H9 (cell line): ENCODE measurements around the gene PUDP. TPM values are rescaled to one million over a fixed set of nuclear protein-coding genes. Genes with fewer than 3 reads are reported as not detected.
"Not testable (repeated sequence)": the region's sequence is repeated elsewhere in the genome, so short reads cannot be mapped to it uniquely, and the experiment has no call there.

Experiments used
- DNase-seq: peaks from one replicate; pipeline ENCODE4 v3.0.0-alpha.2; 2017
- H2AFZ ChIP-seq: one replicate; pipeline ENCODE4 v1.6.1; 2013; ENCODE audit warnings: mild to moderate bottlenecking, low read length, control low read depth, moderate library complexity
- H2AK5ac ChIP-seq: 2 replicates; pipeline ENCODE4 v1.6.1; 2013; ENCODE audit warnings: low read length, control low read depth, mixed read lengths; ENCODE audit not compliant: insufficient read length
- H2BK120ac ChIP-seq: one replicate; pipeline ENCODE4 v1.6.1; 2013; ENCODE audit warnings: low read depth, mild to moderate bottlenecking, low read length, control low read depth, inconsistent platforms; ENCODE audit not compliant: poor library complexity, severe bottlenecking
- H2BK12ac ChIP-seq: 2 replicates; pipeline ENCODE4 v1.6.1; 2013; ENCODE audit warnings: low read length, control low read depth, mixed read lengths, low read depth; ENCODE audit not compliant: insufficient read length
- H2BK15ac ChIP-seq: 2 replicates; pipeline ENCODE4 v1.6.1; 2013; ENCODE audit warnings: low read depth, low read length, control low read depth
- H2BK20ac ChIP-seq: one replicate; pipeline ENCODE4 v1.6.1; 2013; ENCODE audit warnings: low read depth, mild to moderate bottlenecking, low read length, control low read depth, inconsistent platforms; ENCODE audit not compliant: poor library complexity, severe bottlenecking
- H2BK5ac ChIP-seq: 2 replicates; pipeline ENCODE4 v1.6.1; 2013; ENCODE audit warnings: low read length, control low read depth, mixed read lengths; ENCODE audit not compliant: insufficient read length
- H3K14ac ChIP-seq: 2 replicates; pipeline ENCODE4 v1.6.1; 2013; ENCODE audit warnings: low read length, control low read depth; ENCODE audit not compliant: insufficient read depth
- H3K18ac ChIP-seq: 2 replicates; pipeline ENCODE4 v1.6.1; 2013; ENCODE audit warnings: low read depth, mild to moderate bottlenecking, mixed read lengths, low read length, control low read depth; ENCODE audit not compliant: insufficient read length
- H3K23ac ChIP-seq: 2 replicates; pipeline ENCODE4 v1.6.1; 2013; ENCODE audit warnings: low read length, control low read depth, mixed read lengths, low read depth; ENCODE audit not compliant: insufficient read length
- H3K23me2 ChIP-seq: 2 replicates; pipeline ENCODE4 v1.6.1; 2013; ENCODE audit warnings: low read depth, mild to moderate bottlenecking, mixed read lengths, low read length, control low read depth; ENCODE audit not compliant: insufficient read length, poor library complexity, severe bottlenecking
- H3K27ac ChIP-seq: 2 replicates; pipeline ENCODE4 v1.5.1; 2013; ENCODE audit warnings: low read length, control low read depth, mixed read lengths, low read depth; ENCODE audit not compliant: insufficient read length
- H3K27me3 ChIP-seq: 2 replicates; pipeline ENCODE4 v1.6.1; 2013; ENCODE audit warnings: low read length, control low read depth, inconsistent platforms; ENCODE audit not compliant: insufficient read depth
- H3K4ac ChIP-seq: 2 replicates; pipeline ENCODE4 v1.6.1; 2013; ENCODE audit warnings: low read depth, mild to moderate bottlenecking, control low read depth, inconsistent platforms, low read length, moderate library complexity
- H3K4me1 ChIP-seq: 2 replicates; pipeline ENCODE4 v1.6.1; 2013; ENCODE audit warnings: low read length, control low read depth, inconsistent platforms; ENCODE audit not compliant: insufficient read depth
- H3K4me2 ChIP-seq: 2 replicates; pipeline ENCODE4 v1.6.1; 2013; ENCODE audit warnings: low read length, control low read depth, mixed read lengths; ENCODE audit not compliant: insufficient read length, insufficient read depth
- H3K56ac ChIP-seq: 2 replicates; pipeline ENCODE4 v1.6.1; 2013; ENCODE audit warnings: low read depth, mild to moderate bottlenecking, mixed read lengths, low read length, control low read depth; ENCODE audit not compliant: insufficient read length
- H3K79me1 ChIP-seq: 2 replicates; pipeline ENCODE4 v1.6.1; 2013; ENCODE audit warnings: low read depth, mild to moderate bottlenecking, moderate library complexity, low read length, control low read depth, inconsistent platforms; ENCODE audit not compliant: insufficient read depth, poor library complexity, severe bottlenecking
- H3K79me2 ChIP-seq: 2 replicates; pipeline ENCODE4 v1.6.1; 2013; ENCODE audit warnings: low read length, control low read depth, inconsistent platforms; ENCODE audit not compliant: insufficient read depth
- H3K9ac ChIP-seq: 2 replicates; pipeline ENCODE4 v1.6.1; 2013; ENCODE audit warnings: low read length, control low read depth, mixed read lengths; ENCODE audit not compliant: insufficient read length; ENCODE audit errors: extremely low read depth
- H3K9me3 ChIP-seq: one replicate; pipeline ENCODE4 v1.6.1; 2013; ENCODE audit warnings: low read depth, low read length, inconsistent platforms; ENCODE audit not compliant: control insufficient read depth
- H3T11ph ChIP-seq: one replicate; pipeline ENCODE4 v1.6.1; 2013; ENCODE audit warnings: mild to moderate bottlenecking, low read length, control low read depth, inconsistent platforms
- H4K20me1 ChIP-seq: one replicate; pipeline ENCODE4 v1.6.1; 2013; ENCODE audit not compliant: control insufficient read depth, insufficient read length, insufficient read depth
- H4K5ac ChIP-seq: 2 replicates; pipeline ENCODE4 v1.6.1; 2013; ENCODE audit warnings: low read depth, mild to moderate bottlenecking, mixed read lengths, low read length, control low read depth; ENCODE audit not compliant: insufficient read length
- H4K8ac ChIP-seq: replicated peaks from 2 replicates; pipeline ENCODE4 v1.6.1; 2013; ENCODE audit warnings: low read length, control low read depth, mixed read lengths, low read depth; ENCODE audit not compliant: insufficient read length
- H4K91ac ChIP-seq: 2 replicates; pipeline ENCODE4 v1.6.1; 2013; ENCODE audit warnings: low read depth, mild to moderate bottlenecking, moderate library complexity, mixed read lengths, low read length, control low read depth; ENCODE audit not compliant: insufficient read length
- H3K27ac Mint-ChIP-seq, 3 experiments: 2 replicates in 2 of 3; 3 replicates in 1 of 3; pipeline ENCODE4 v1.8.0; 2020 to 2021; ENCODE audit warnings: mixed read lengths in 3 of 3, mild to moderate bottlenecking in 1 of 3, moderate library complexity in 1 of 3
- H3K27me3 Mint-ChIP-seq: 2 replicates; pipeline ENCODE4 v1.8.0; 2021; ENCODE audit warnings: low read depth, mild to moderate bottlenecking, moderate library complexity, mixed read lengths
- H3K36me3 Mint-ChIP-seq, 3 experiments: 2 replicates in 2 of 3; 3 replicates in 1 of 3; pipeline ENCODE4 v1.8.0; 2020 to 2021; ENCODE audit warnings: low read depth in 3 of 3, mixed read lengths in 3 of 3; ENCODE audit not compliant: insufficient read depth in 1 of 3
- H3K4me1 Mint-ChIP-seq, 2 experiments: 2 replicates each; pipeline ENCODE4 v1.8.0; 2020; ENCODE audit warnings: mixed read lengths in 2 of 2
- H3K4me3 Mint-ChIP-seq, 2 experiments: 2 replicates in 1 of 2; 3 replicates in 1 of 2; pipeline ENCODE4 v1.8.0; 2020 to 2021; ENCODE audit warnings: mild to moderate bottlenecking in 2 of 2, mixed read lengths in 2 of 2, moderate library complexity in 1 of 2
- H3K9me3 Mint-ChIP-seq, 2 experiments: 2 replicates in 1 of 2; 3 replicates in 1 of 2; pipeline ENCODE4 v1.8.0; 2020; ENCODE audit warnings: mild to moderate bottlenecking in 2 of 2, mixed read lengths in 2 of 2, moderate library complexity in 1 of 2
- CTCF ChIP-seq: fragments of 200-600 bp; sonication (generic); conservative IDR thresholded peaks from 3 replicates; pipeline ENCODE4 v1.8.0; 2021; ENCODE audit warnings: antibody characterized with exemption, mild to moderate bottlenecking
- WGBS: extraction: QIAGEN DNeasy Blood & Tissue Kit; methylation state at CpG from one replicate; pipeline ENCODE4 v1.1.7; 2013; ENCODE audit warnings: missing lambda C conversion rate, low lambda C conversion rate, mixed read lengths; ENCODE audit not compliant: insufficient read length; ENCODE audit errors: extremely low coverage; 5-methylcytosine and 5-hydroxymethylcytosine counted together
- total RNA-seq: library from RNA; stranded (reverse); gene quantifications from 2 replicates; pipeline ENCODE4 v1.2.1, GENCODE V29; 2021

The PUDP gene
- total RNA-seq, 1 experiment from 2014 or later, result 46.3 TPM

- Histone ChIP-seq H3K14ac (no peak overlapping the region), H2BK5ac (no peak overlapping the region), H3K79me2 (no peaks in the 10 kb centered on the region), H3K23ac (no peak overlapping the region), H4K8ac (no peak overlapping the region), H2BK15ac (no peak overlapping the region), H2BK120ac (no peak overlapping the region), H3T11ph (no peak overlapping the region), H4K5ac (no peak overlapping the region), H3K4me1 (no peaks in the 10 kb centered on the region; the same call in 1 of the 2 replicates), H3K56ac (no peak overlapping the region), H4K20me1 (no peaks in the 10 kb centered on the region), H2BK12ac (no peak overlapping the region), H2AFZ (no peak overlapping the region), H4K91ac (no peak overlapping the region), H2BK20ac (no peak overlapping the region), H3K4me2 (no peak overlapping the region), H3K79me1 (no peaks in the 10 kb centered on the region), H3K4ac (no peak overlapping the region), H3K9me3 (no peaks in the 10 kb centered on the region), H2AK5ac (no peak overlapping the region), H3K23me2 (no peaks in the 10 kb centered on the region), H3K27ac (no peak overlapping the region), H3K9ac (no peak overlapping the region), H3K27me3 (no peaks in the 10 kb centered on the region), H3K18ac (no peak overlapping the region)
- Mint-ChIP-seq H3K36me3 (peaks cover 25 to 45% (median 39%) of the 10 kb centered on the region in 3 experiments), H3K4me1 (peaks cover 23 to 28% of the 10 kb centered on the region in 2 experiments), H3K4me3 (no peak overlapping the region), H3K9me3 (peaks cover 11 to 12% of the 10 kb centered on the region in 2 experiments; a peak in 4 of 5 replicates), H3K27me3 (no peaks in the 10 kb centered on the region), H3K27ac (peak overlapping the region in 1 of 3 experiments; percentile 59; a peak in 2 of 7 replicates)
- TF ChIP-seq CTCF, result no peak
- no peak for DNase-seq
- WGBS, result no CpG with 5 or more reads among the region's 4 CpGs
These were observed 102.6 kb downstream of the PUDP start for GRCh38 chrX:7045238-7045955.

- not testable (repeated sequence) for H3K14ac ChIP-seq, H3K27ac Mint-ChIP-seq, H3K4me3 Mint-ChIP-seq, H4K8ac ChIP-seq, H3K4me1 ChIP-seq, H2BK15ac ChIP-seq, H2BK12ac ChIP-seq, H2AK5ac ChIP-seq, H4K91ac ChIP-seq, H2BK20ac ChIP-seq, H3K27ac ChIP-seq, H3K18ac ChIP-seq, H3K23ac ChIP-seq, H3K9ac ChIP-seq, H3K56ac ChIP-seq, H2BK120ac ChIP-seq, H3K27me3 Mint-ChIP-seq, H4K20me1 ChIP-seq, H3K27me3 ChIP-seq, H3K79me1 ChIP-seq, H4K5ac ChIP-seq, H3K79me2 ChIP-seq, H3K4ac ChIP-seq, H3K9me3 ChIP-seq, H3K4me2 ChIP-seq, DNase-seq, H2BK5ac ChIP-seq, H3K23me2 ChIP-seq, H2AFZ ChIP-seq, H3T11ph ChIP-seq
- Mint-ChIP-seq H3K9me3 (peaks cover 11 to 12% of the 10 kb centered on the region in 2 experiments; a peak in 4 of 5 replicates), H3K36me3 (peaks cover 17 to 33% (median 33%) of the 10 kb centered on the region in 3 experiments), H3K4me1 (peaks cover 16 to 17% of the 10 kb centered on the region in 2 experiments)
- no CpG with 5 or more reads among the region's 3 CpGs for WGBS
These were observed 104.0 kb downstream of the PUDP start for GRCh38 chrX:7043796-7044433.
